PC-9 (cell line): ENCODE data around the gene HYCC2. TPM values are rescaled to one million over a fixed set of nuclear protein-coding genes. Genes with fewer than 3 reads are reported as not detected.
"Not testable (repeated sequence)": the region's sequence is repeated elsewhere in the genome, so short reads cannot be mapped to it uniquely, and the experiment has no call there.

Experiments used
- BruUV-seq: library from RNA; stranded (reverse); fragments of 400-500 nt; replicated peaks from 2 replicates; lab custom pipeline; 2021; lab: Mats Ljungman, UMichigan
- CTCF ChIA-PET: fragments of 300-600 bp; sonication (Branson Sonifier 250); formaldehyde crosslinking; loops from one replicate; lab custom pipeline; 2022; ENCODE audit warnings: antibody characterized with exemption; lab: Charles Lee
- POLR2A ChIA-PET: fragments of 300-600 bp; sonication (Branson Sonifier 250); formaldehyde crosslinking; loops from one replicate; lab custom pipeline; 2022; ENCODE audit warnings: antibody characterized with exemption; ENCODE audit not compliant: unreplicated experiment; lab: Charles Lee
- DNase-seq, 2 experiments: peaks; one replicate each; pipeline versions ENCODE4 v3.0.0 to v3.0.0-alpha.2; 2015 to 2022; ENCODE audit warnings: mixed read lengths in 1 of 2
- H2AFZ ChIP-seq: fragments of 200-600 bp; sonication (generic); 2 replicates; pipeline ENCODE4 v1.8.1; 2017; ENCODE audit warnings: antibody characterized with exemption
- H3F3A ChIP-seq: fragments of 200-600 bp; sonication (generic); 2 replicates; pipeline ENCODE4 v1.8.1; 2017; ENCODE audit warnings: antibody characterized with exemption, mild to moderate bottlenecking, low read depth; ENCODE audit not compliant: insufficient read depth
- H3K27ac ChIP-seq: fragments of 200-600 bp; sonication (generic); 2 replicates; pipeline ENCODE4 v1.6.1; 2016; ENCODE audit warnings: mixed run types
- H3K27me3 ChIP-seq: fragments of 200-600 bp; sonication (generic); 2 replicates; pipeline ENCODE4 v1.6.1; 2016; ENCODE audit warnings: low read depth, mixed run types; ENCODE audit not compliant: insufficient read depth
- H3K36me3 ChIP-seq: fragments of 200-600 bp; sonication (generic); 2 replicates; pipeline ENCODE4 v1.6.1; 2016; ENCODE audit warnings: low read depth, mixed run types
- H3K4me1 ChIP-seq: fragments of 200-600 bp; sonication (generic); replicated peaks from 2 replicates; pipeline ENCODE4 v1.6.1; 2016; ENCODE audit warnings: mixed run types; ENCODE audit not compliant: insufficient read depth
- H3K4me2 ChIP-seq: fragments of 200-600 bp; sonication (generic); 2 replicates; pipeline ENCODE4 v1.6.1; 2017; ENCODE audit warnings: mixed run types
- H3K4me3 ChIP-seq: fragments of 200-600 bp; sonication (generic); 2 replicates; pipeline ENCODE4 v1.6.1; 2016; ENCODE audit warnings: mixed run types
- H3K79me2 ChIP-seq: fragments of 200-600 bp; sonication (generic); 2 replicates; pipeline ENCODE4 v1.6.1; 2017; ENCODE audit warnings: low read depth, mixed run types
- H3K9me2 ChIP-seq: fragments of 200-600 bp; sonication (generic); 2 replicates; pipeline ENCODE4 v1.8.1; 2017; ENCODE audit warnings: mild to moderate bottlenecking; ENCODE audit not compliant: insufficient read depth
- H3K9me3 ChIP-seq: fragments of 200-600 bp; sonication (generic); 2 replicates; pipeline ENCODE4 v1.8.1; 2016; ENCODE audit warnings: low read depth; ENCODE audit not compliant: insufficient read depth
- H4K20me1 ChIP-seq: fragments of 200-600 bp; sonication (generic); 2 replicates; pipeline ENCODE4 v1.8.1; 2017; ENCODE audit not compliant: insufficient read depth
- CTCF ChIP-seq: fragments of 200-600 bp; sonication (generic); conservative IDR thresholded peaks from 2 replicates; pipeline ENCODE4 v1.6.1; 2017; ENCODE audit warnings: mixed run types, antibody characterized with exemption, mild to moderate bottlenecking, moderate library complexity
- EZH2 ChIP-seq: fragments of 200-600 bp; sonication (generic); IDR thresholded peaks from 2 replicates; pipeline ENCODE4 v1.8.0; 2017; ENCODE audit warnings: antibody characterized with exemption, low read depth
- intact Hi-C: fragments of 100-400 bp; cut with micrococcal nuclease; formaldehyde crosslinking; loops from one replicate; pipeline ENCODE4 v1.10.0; 2022; ENCODE audit not compliant: unreplicated experiment
- total RNA-seq: library from RNA; stranded (reverse); gene quantifications from 2 replicates; pipeline ENCODE4 v1.2.3, GENCODE V29; 2021

Gene HYCC2
- total RNA-seq, 1 experiment from 2014 or later = 10.7 TPM

- H3F3A ChIP-seq = peaks cover 53% of the 10 kb centered on the region
- no peaks in the 10 kb centered on the region for H3K9me3 ChIP-seq
- peak overlapping the region; percentile 93 for H2AFZ ChIP-seq
- peak; percentile 77 to 87 for DNase-seq
- H3K4me1 ChIP-seq = peaks cover 59% of the 10 kb centered on the region
- CTCF ChIA-PET = interaction anchor here (0.6 kb wide), 3 partner anchors 16 to 661 kb away, joined by 3 to 6 read pairs (median 4); no protein-coding TSS in a partner anchor
- H3K79me2 ChIP-seq = peaks cover 63% of the 10 kb centered on the region
- H3K36me3 ChIP-seq = peaks cover 14% of the 10 kb centered on the region; the same call in 1 of the 2 replicates
- peak overlapping the region; percentile 100 for H3K27ac ChIP-seq
- no peaks in the 10 kb centered on the region for H3K27me3 ChIP-seq
- peak overlapping the region; percentile 68 for H3K4me3 ChIP-seq
- H4K20me1 ChIP-seq = no peaks in the 10 kb centered on the region
- peak overlapping the region; percentile 89 for H3K4me2 ChIP-seq
- POLR2A ChIA-PET = interaction anchor here (0.6 to 1.0 kb wide), 3 partner anchors 27 to 333 kb away, joined by 4 to 7 read pairs (median 5); partner anchors contain the start of gene TRAK2
- intact Hi-C loops = loop anchor here (1.0 to 5.0 kb wide), 5 partner anchors 31 to 156 kb away; partner anchors contain the start of genes HYCC2, NDUFB3 and ORC2
- TSS peak; percentile 21 for BruUV-seq
- TF ChIP-seq EZH2 (no peak), CTCF (peak; percentile 56; the same call in 1 of the 2 replicates)
- no peaks in the 10 kb centered on the region for H3K9me2 ChIP-seq
Observed at GRCh38 chr2:201118121-201118960, 46.9 kb upstream of the HYCC2 start.

GRCh38 chr2:201117735-201118094 is 46.2 kb upstream of the HYCC2 start:
- not testable (repeated sequence) for H4K20me1 ChIP-seq, BruUV-seq, H3K27me3 ChIP-seq, DNase-seq, H3K9me2 ChIP-seq, H3K9me3 ChIP-seq
- peaks cover 53% of the 10 kb centered on the region for H3K4me1 ChIP-seq
- H3K27ac ChIP-seq = peak overlapping the region; percentile 100
- H3K79me2 ChIP-seq = peaks cover 57% of the 10 kb centered on the region
- CTCF ChIA-PET = interaction anchor here (0.6 kb wide), 3 partner anchors 15 to 111 kb away, joined by 3 to 6 read pairs (median 4); no protein-coding TSS in a partner anchor
- intact Hi-C loops = loop anchor here (1.0 to 5.0 kb wide), 5 partner anchors 32 to 155 kb away; partner anchors contain the start of genes HYCC2, NDUFB3 and ORC2
- POLR2A ChIA-PET = interaction anchor here (0.7 to 1.1 kb wide), 2 partner anchors 31 to 115 kb away, joined by 3 to 5 read pairs; no protein-coding TSS in a partner anchor
- H3K36me3 ChIP-seq = peaks cover 14% of the 10 kb centered on the region; the same call in 1 of the 2 replicates
- H2AFZ ChIP-seq = peak overlapping the region; percentile 93
- H3F3A ChIP-seq = peaks cover 47% of the 10 kb centered on the region
- peak overlapping the region; percentile 68 for H3K4me3 ChIP-seq
- peak overlapping the region; percentile 89 for H3K4me2 ChIP-seq

GRCh38 chr2:201116959-201117734 is 45.7 kb upstream of the HYCC2 start:
- peaks cover 51% of the 10 kb centered on the region for H3K79me2 ChIP-seq
- peaks cover 46% of the 10 kb centered on the region for H3F3A ChIP-seq
- H3K9me2 ChIP-seq = no peaks in the 10 kb centered on the region
- POLR2A ChIA-PET = interaction anchor here (0.7 to 1.1 kb wide), 3 partner anchors 31 to 115 kb away, joined by 3 to 5 read pairs (median 5); no protein-coding TSS in a partner anchor
- intact Hi-C loops = loop anchor here (5.0 kb wide), 2 partner anchors 45 to 155 kb away; partner anchors contain the start of genes HYCC2, NDUFB3 and ORC2
- H3K27me3 ChIP-seq = no peaks in the 10 kb centered on the region
- H3K36me3 ChIP-seq = peaks cover 12% of the 10 kb centered on the region; the same call in 1 of the 2 replicates
- peak overlapping the region; percentile 89 for H3K4me2 ChIP-seq
- H4K20me1 ChIP-seq = no peaks in the 10 kb centered on the region
- H3K4me1 ChIP-seq = peaks cover 47% of the 10 kb centered on the region
- TF ChIP-seq CTCF (peak; percentile 37; the same call in 1 of the 2 replicates), EZH2 (no peak)
- DNase-seq = peak; percentile 47 to 87
- peak overlapping the region; percentile 93 for H2AFZ ChIP-seq
- no peaks in the 10 kb centered on the region for H3K9me3 ChIP-seq
- H3K27ac ChIP-seq = peak overlapping the region; percentile 100
- H3K4me3 ChIP-seq = peak overlapping the region; percentile 68
- CTCF ChIA-PET = interaction anchor here (0.6 to 0.7 kb wide), 5 partner anchors 16 to 111 kb away, joined by 3 to 6 read pairs (median 3); no protein-coding TSS in a partner anchor
- no TSS peak for BruUV-seq
